GM12878 (cell line): ENCODE data around the gene IMMP2L.

Experiments used
- CBX5 ChIP-seq: sonication (generic); IDR thresholded peaks from 2 replicates; pipeline ENCODE4 v1.6.1; 2016; ENCODE audit warnings: low read depth, moderate library complexity, mild to moderate bottlenecking, inconsistent platforms
- CHD1 ChIP-seq: IDR thresholded peaks from 2 replicates; pipeline ENCODE4 v1.6.1; 2012; ENCODE audit warnings: low read depth, low read length, improper control_type of control experiment
- CREB1 ChIP-seq: IDR thresholded peaks from 2 replicates; pipeline ENCODE4 v1.6.1; 2012; ENCODE audit warnings: low read depth, mild to moderate bottlenecking, inconsistent platforms
- CTCF ChIP-seq, 3 experiments: IDR thresholded peaks in 2 of 3; conservative IDR thresholded peaks in 1 of 3; 2 replicates each; pipeline ENCODE4 v1.5.1; 2011; ENCODE audit warnings: low read depth in 3 of 3, low read length in 3 of 3, mild to moderate bottlenecking in 3 of 3, control low read depth in 2 of 3, moderate library complexity in 2 of 3, inconsistent platforms in 1 of 3, mixed read lengths in 1 of 3; ENCODE audit not compliant: control insufficient read depth in 2 of 3, insufficient read depth in 1 of 3; ENCODE audit errors: extremely low read depth in 1 of 3
- NR2C2 ChIP-seq: IDR thresholded peaks from 2 replicates; pipeline ENCODE4 v1.6.1; 2011; ENCODE audit warnings: borderline replicate concordance, low read depth; ENCODE audit not compliant: control insufficient read depth, insufficient read length
- PML ChIP-seq: IDR thresholded peaks from 2 replicates; pipeline ENCODE4 v1.6.1; 2012; ENCODE audit warnings: low read length, inconsistent platforms
- POLR2AphosphoS5 ChIP-seq: IDR thresholded peaks from 2 replicates; pipeline ENCODE4 v1.6.1; 2011; ENCODE audit warnings: mild to moderate bottlenecking, low read length, inconsistent platforms
- PRDM15 ChIP-seq: fragments of 450-650 bp; formaldehyde crosslinking; IDR thresholded peaks from 2 replicates; pipeline ENCODE4 v1.4.0; 2020; ENCODE audit warnings: mild to moderate bottlenecking, moderate library complexity
- RBBP5 ChIP-seq: fragments of 200-600 bp; sonication (generic); conservative IDR thresholded peaks from 2 replicates; pipeline ENCODE4 v1.6.1; 2016
- ZNF592 ChIP-seq: fragments of 450-650 bp; IDR thresholded peaks from 2 replicates; pipeline ENCODE4 v1.6.1; 2017; ENCODE audit warnings: mild to moderate bottlenecking, moderate library complexity

GRCh38 chr7:111525100-111525499 lies 37.2 kb downstream of the IMMP2L start:
- TF ChIP-seq POLR2AphosphoS5 (no peak), NR2C2 (no peak), CBX5 (no peak), CREB1 (no peak), CHD1 (no peak), PML (no peak), CTCF (IDR thresholded peaks at IDR 0.05 in 2 of 3, conservative IDR thresholded peaks at IDR 0.05 in 1 of 3; ENCODE audit: control insufficient read depth in 2 of 3, extremely low read depth in 1 of 3, insufficient read depth in 1 of 3, low read depth in 3 of 3, low read length in 3 of 3) (no peak), ZNF592 (no peak), PRDM15 (CRISPR knock-in tag) (no peak), RBBP5 (no peak)
